HepG2 (cell line): ENCODE measurements around the gene CD7. TPM values are rescaled to one million over a fixed set of nuclear protein-coding genes. Genes with fewer than 3 reads are reported as not detected.

Source experiments
- ATAC-seq: fragments of 200-7000 bp; cut with Tn5 transposase; 3 replicates; pipeline ENCODE4 v1.9.1; 2020; ENCODE audit warnings: mild to moderate bottlenecking, moderate library complexity
- BruUV-seq: library from RNA; stranded (reverse); fragments of 400-500 nt; replicated peaks from 2 replicates; lab custom pipeline; 2021; lab: Mats Ljungman, UMichigan
- CTCF ChIA-PET: fragments of 300-600 bp; formaldehyde crosslinking; extraction: SDS; loops from one replicate; lab custom pipeline; 2021; ENCODE audit warnings: low total read pairs, inconsistent platforms, low intra/inter-chr PET ratio; lab: Yijun Ruan, JAX
- POLR2A ChIA-PET: fragments of 350-600 bp; sonication (Branson Sonifier 250); formaldehyde crosslinking; loops from one replicate; lab custom pipeline; 2020; ENCODE audit warnings: antibody characterized with exemption, inconsistent platforms; lab: Yijun Ruan, JAX
- DNase-seq: peaks from one replicate; pipeline ENCODE4 v3.0.0-alpha.2; 2015; ENCODE audit warnings: low spot score
- FAIRE-seq: peaks from 3 replicates; lab custom pipeline; 2011; peaks lifted over from hg19 to GRCh38; lab: Jason Lieb, UNC
- H2AFZ ChIP-seq: one replicate; pipeline ENCODE4 v1.6.1; 2011; ENCODE audit warnings: low read length, inconsistent platforms
- H3K27ac ChIP-seq: fragments of 300-600 bp; 3 replicates; pipeline ENCODE4 v1.8.0; 2011; ENCODE audit warnings: mixed run types, mild to moderate bottlenecking, mixed read lengths, low read length, inconsistent platforms; ENCODE audit not compliant: insufficient read depth; ENCODE audit errors: extremely low read length
- H3K27me3 ChIP-seq, 2 experiments: fragments of 200-600 bp in 1 of 2; 2 replicates in 1 of 2; 3 replicates in 1 of 2; pipeline versions ENCODE4 v1.6.0 to v1.8.0; 2011; ENCODE audit warnings: low read length in 2 of 2, mild to moderate bottlenecking in 2 of 2, moderate library complexity in 2 of 2, inconsistent platforms in 1 of 2; ENCODE audit not compliant: insufficient read depth in 2 of 2, control insufficient read depth in 1 of 2
- H3K36me3 ChIP-seq, 2 experiments: fragments of 200-600 bp in 1 of 2; replicated peaks in 1 of 2; 2 replicates in 1 of 2; 3 replicates in 1 of 2; pipeline versions ENCODE4 v1.5.1 to v1.8.0; 2011; ENCODE audit warnings: low read length in 2 of 2, inconsistent platforms in 1 of 2; ENCODE audit not compliant: insufficient read depth in 2 of 2, control insufficient read depth in 1 of 2
- H3K4me1 ChIP-seq: 2 replicates; pipeline ENCODE4 v1.5.1; 2012; ENCODE audit warnings: low read length, inconsistent platforms; ENCODE audit not compliant: insufficient read depth
- H3K4me2 ChIP-seq: 2 replicates; pipeline ENCODE4 v1.6.0; 2011; ENCODE audit warnings: low read depth, low read length, inconsistent platforms
- H3K4me3 ChIP-seq, 3 experiments: fragments of 200-600 bp in 1 of 3; sonication (generic), shearing (Covaris generic) in 1 of 3; replicated peaks in 1 of 3; 2 replicates each; pipeline ENCODE4 v1.5.1; 2011 to 2016; ENCODE audit warnings: low read length in 3 of 3, inconsistent platforms in 2 of 3, low read depth in 2 of 3, mild to moderate bottlenecking in 2 of 3, control low read depth in 1 of 3, mixed read lengths in 1 of 3; ENCODE audit not compliant: insufficient read depth in 1 of 3
- H3K79me2 ChIP-seq: one replicate; pipeline ENCODE4 v1.6.1; 2011; ENCODE audit warnings: low read length, inconsistent platforms; ENCODE audit not compliant: insufficient read depth
- H3K9ac ChIP-seq: 2 replicates; pipeline ENCODE4 v1.6.0; 2011; ENCODE audit warnings: mild to moderate bottlenecking, low read depth, low read length, inconsistent platforms; ENCODE audit not compliant: insufficient read depth
- H3K9me3 ChIP-seq: 2 replicates; pipeline ENCODE4 v1.5.1; 2012; ENCODE audit warnings: mild to moderate bottlenecking, low read length
- H4K20me1 ChIP-seq: 2 replicates; pipeline ENCODE4 v1.6.0; 2011; ENCODE audit warnings: inconsistent platforms, mild to moderate bottlenecking, low read length, moderate library complexity; ENCODE audit not compliant: insufficient read depth
- CTCF ChIP-seq: sonication (generic); formaldehyde crosslinking; IDR thresholded peaks from 2 replicates; pipeline ENCODE4 v1.5.0; 2020; ENCODE audit warnings: mild to moderate bottlenecking, missing genetic modification reagents, moderate library complexity
- FOSL2 ChIP-seq: sonication (generic); formaldehyde crosslinking; IDR thresholded peaks from 2 replicates; pipeline ENCODE4 v1.4.0; 2020; ENCODE audit warnings: missing genetic modification reagents
- MEF2D ChIP-seq: sonication (generic); formaldehyde crosslinking; IDR thresholded peaks from 2 replicates; pipeline ENCODE4 v1.5.1; 2020; ENCODE audit warnings: mild to moderate bottlenecking, missing genetic modification reagents
- NFKBIZ ChIP-seq: IDR thresholded peaks from 2 replicates; pipeline ENCODE4 v1.6.1; 2018; ENCODE audit warnings: missing genetic modification reagents, missing compliant biosample characterization
- RBM39 ChIP-seq: fragments of 200-400 bp; formaldehyde crosslinking; IDR thresholded peaks from one replicate; pipeline ENCODE4 v1.6.1; 2018; ENCODE audit warnings: antibody characterized with exemption, mild to moderate bottlenecking, low read depth, low read length; ENCODE audit not compliant: poor library complexity, severe bottlenecking
- SAFB2 ChIP-seq: sonication (generic); formaldehyde crosslinking; IDR thresholded peaks from 2 replicates; pipeline ENCODE4 v1.5.1; 2020; ENCODE audit warnings: missing genetic modification reagents, low read depth, mild to moderate bottlenecking, borderline replicate concordance
- ZC3H13 ChIP-seq: sonication (generic); formaldehyde crosslinking; IDR thresholded peaks from 2 replicates; pipeline ENCODE4 v1.8.1; 2023; ENCODE audit warnings: mild to moderate bottlenecking, missing genetic modification reagents, moderate library complexity
- ZNF318 ChIP-seq: sonication (generic); formaldehyde crosslinking; IDR thresholded peaks from 2 replicates; pipeline ENCODE4 v1.4.0; 2020; ENCODE audit warnings: mild to moderate bottlenecking, missing genetic modification reagents
- ZNF563 ChIP-seq: sonication (generic); formaldehyde crosslinking; IDR thresholded peaks from 2 replicates; pipeline ENCODE4 v1.8.0; 2022; ENCODE audit warnings: mild to moderate bottlenecking, moderate library complexity, missing genetic modification reagents
- ZNF746 ChIP-seq: sonication (generic); formaldehyde crosslinking; IDR thresholded peaks from 2 replicates; pipeline ENCODE4 v1.8.0; 2022; ENCODE audit warnings: mild to moderate bottlenecking, missing genetic modification reagents
- WGBS: methylation state at CpG from one replicate; pipeline ENCODE4 v1.1.6; 2017; ENCODE audit warnings: low lambda C conversion rate; 5-methylcytosine and 5-hydroxymethylcytosine counted together
- in situ Hi-C: cut with HindIII; loops from 2 replicates; pipeline ENCODE4 v1.10.0; 2017; ENCODE audit warnings: low pct_unique_long_range_greater_than_20kb; ENCODE audit not compliant: extremely low pct_ligation_motif_present
- intact Hi-C: fragments of 100-400 bp; cut with micrococcal nuclease; formaldehyde crosslinking; loops from one replicate; pipeline ENCODE4 v1.10.0; 2022; ENCODE audit not compliant: unreplicated experiment
- polyA plus RNA-seq, 8 experiments: library from polyadenylated mRNA; depleted of rRNA in 3 of 8; stranded (reverse) in 7 of 8; unstranded in 1 of 8; fragments of >200 nt; fragmentation: Illumina TruSeq in 4 of 8; extraction: Trizol in 4 of 8; gene quantifications; 2 replicates each; pipeline versions ENCODE4 v1.2.1 to v1.2.3, GENCODE V29; 2011 to 2016; ENCODE audit warnings: low read depth in 4 of 8, missing spikeins in 1 of 8, mixed read lengths in 1 of 8; ENCODE audit not compliant: insufficient read depth in 1 of 8
- total RNA-seq, 5 experiments: library from RNA; depleted of rRNA; stranded (reverse); fragments of >200 nt; fragmentation: Illumina TruSeq; extraction: Trizol; gene quantifications; 2 replicates each; pipeline ENCODE4 v1.2.3, GENCODE V29; 2016; ENCODE audit warnings: low read depth in 1 of 5

CD7 gene
- total and polyA plus RNA-seq, 2 of the 13 experiments (the other 11 are each of a cell fraction or from before 2014, with no cell fraction given), result 67.6 to 76.4 TPM

GRCh38 chr17:82320956-82321927 is 3.8 kb upstream of the CD7 start:
- intact Hi-C loops (loop anchor here (1.0 to 2.0 kb wide), 2 partner anchors 20 to 77 kb away; no protein-coding TSS in a partner anchor), in situ Hi-C loops (loop anchor here (5.0 kb wide), 1 partner anchor 79 kb away; no protein-coding TSS in a partner anchor)
- TSS peak; percentile 71 for BruUV-seq
- Histone ChIP-seq H3K27me3 (no peaks in the 10 kb centered on the region; a peak in 1 of 5 replicates), H3K4me3 (peak overlapping the region; percentile 22 to 71 (median 55); a peak in 5 of 6 replicates), H3K36me3 (no peaks in the 10 kb centered on the region), H4K20me1 (no peaks in the 10 kb centered on the region), H3K4me1 (peaks cover 90% of the 10 kb centered on the region), H3K79me2 (peaks cover 3% of the 10 kb centered on the region), H3K9ac (peak overlapping the region; percentile 69), H3K4me2 (peak overlapping the region; percentile 81), H3K27ac (peak overlapping the region; percentile 63), H2AFZ (no peak overlapping the region), H3K9me3 (no peaks in the 10 kb centered on the region)
- ChIA-PET POLR2A (interaction anchor here (1.0 to 20.8 kb wide), 4 partner anchors 9 to 78 kb away, joined by 3 to 270 read pairs (median 4); no protein-coding TSS in a partner anchor), CTCF (interaction anchor here (0.6 to 3.1 kb wide), 6 partner anchors 21 to 116 kb away, joined by 3 to 26 read pairs (median 3); no protein-coding TSS in a partner anchor)
- FAIRE-seq (no peak), DNase-seq (no peak), ATAC-seq (peak; percentile 3; the same call in 1 of the 3 replicates)
- WGBS, result 32% methylated on average over 56 of the region's 65 CpGs
- peak; percentile 61; the same call in 1 of the 2 replicates for TF ChIP-seq NFKBIZ (CRISPR knock-in tag)
- TF ChIP-seq MEF2D (CRISPR knock-in tag), result 0 out of 2 replicates have a peak, but pooled peaks have one; percentile 51
- TF ChIP-seq ZC3H13, result no peak
- TF ChIP-seq ZNF318 (CRISPR knock-in tag), result 0 out of 2 replicates have a peak, but pooled peaks have one; percentile 67
- peak; percentile 92 for TF ChIP-seq CTCF (CRISPR knock-in tag)
- TF ChIP-seq SAFB2 (CRISPR knock-in tag), result 0 out of 2 replicates have a peak, but pooled peaks have one; percentile 47
- peak; percentile 46 for TF ChIP-seq ZNF746 (CRISPR knock-in tag)
- TF ChIP-seq ZNF563 (CRISPR knock-in tag), result peak; percentile 51; the same call in 1 of the 2 replicates
- peak; percentile 78 for TF ChIP-seq RBM39
- TF ChIP-seq FOSL2 (CRISPR knock-in tag), result no peak
